Fibroblast of lung (primary cell): Measurements from ENCODE around the gene USP37. TPM values are rescaled to one million over a fixed set of nuclear protein-coding genes. Genes with fewer than 3 reads are reported as not detected.

Experiments used
- DNase-seq, 2 donors: peaks; one replicate each; pipeline versions ENCODE4 v3.0.0 to v3.0.0-alpha.2; 2010; ENCODE audit warnings: low read depth in 2 of 2
- H2AFZ ChIP-seq: 2 replicates; pipeline ENCODE4 v1.5.1; 2012; ENCODE audit warnings: low read length, control low read depth, inconsistent platforms
- H3K27ac ChIP-seq: 2 replicates; pipeline ENCODE4 v1.5.1; 2011; ENCODE audit warnings: low read length, control low read depth; ENCODE audit not compliant: insufficient read depth
- H3K27me3 ChIP-seq: 2 replicates; pipeline ENCODE4 v1.5.1; 2011; ENCODE audit warnings: mild to moderate bottlenecking, low read length; ENCODE audit not compliant: control insufficient read depth, insufficient read depth
- H3K36me3 ChIP-seq: 2 replicates; pipeline ENCODE4 v1.5.1; 2011; ENCODE audit warnings: low read length; ENCODE audit not compliant: control insufficient read depth, insufficient read depth
- H3K4me1 ChIP-seq: 2 replicates; pipeline ENCODE4 v1.5.1; 2011; ENCODE audit warnings: low read length; ENCODE audit not compliant: control insufficient read depth, insufficient read depth; ENCODE audit errors: extremely low read depth
- H3K4me2 ChIP-seq: 2 replicates; pipeline ENCODE4 v1.5.1; 2011; ENCODE audit warnings: low read length, control low read depth; ENCODE audit not compliant: insufficient read depth; ENCODE audit errors: extremely low read depth
- H3K4me3 ChIP-seq, 4 experiments: fragments of 200-600 bp in 1 of 4; sonication (generic) in 1 of 4; replicated peaks in 1 of 4; 2 replicates each; pipeline ENCODE4 v1.5.1; 2011 to 2016; ENCODE audit warnings: low read length in 4 of 4, low read depth in 3 of 4, mild to moderate bottlenecking in 3 of 4, control low read depth in 2 of 4, inconsistent platforms in 1 of 4, mixed read lengths in 1 of 4; ENCODE audit not compliant: insufficient read depth in 1 of 4; ENCODE audit errors: control extremely low read depth in 1 of 4
- H3K79me2 ChIP-seq: 2 replicates; pipeline ENCODE4 v1.5.1; 2012; ENCODE audit warnings: mild to moderate bottlenecking, low read length, inconsistent platforms; ENCODE audit not compliant: control insufficient read depth, insufficient read depth
- H3K9ac ChIP-seq: 2 replicates; pipeline ENCODE4 v1.5.1; 2011; ENCODE audit warnings: mild to moderate bottlenecking, low read length, control low read depth; ENCODE audit not compliant: insufficient read depth
- H3K9me3 ChIP-seq: 2 replicates; pipeline ENCODE4 v1.5.1; 2012; ENCODE audit warnings: low read depth, low read length; ENCODE audit not compliant: control insufficient read depth, insufficient read depth
- H4K20me1 ChIP-seq: 2 replicates; pipeline ENCODE4 v1.5.1; 2011; ENCODE audit warnings: low read length; ENCODE audit not compliant: control insufficient read depth, insufficient read depth; ENCODE audit errors: extremely low read depth
- EZH2 ChIP-seq: IDR thresholded peaks from 2 replicates; pipeline ENCODE4 v1.5.1; 2012; ENCODE audit warnings: low read length, control low read depth, mild to moderate bottlenecking; ENCODE audit errors: missing control alignments
- polyA plus RNA-seq, 2 donors: library from polyadenylated mRNA; depleted of rRNA in 1 of 2; stranded (reverse) in 1 of 2; unstranded in 1 of 2; fragments of >200 nt; gene quantifications; 2 replicates each; pipeline ENCODE4 v1.2.1, GENCODE V29; 2011 to 2012; ENCODE audit warnings: missing spikeins in 1 of 2
- total RNA-seq: library from RNA; depleted of rRNA; stranded (reverse); fragments of >200 nt; gene quantifications from 2 replicates; pipeline ENCODE4 v1.2.1, GENCODE V29; 2014
- TF ChIP-seq, protein P1 (sequence below), 2 donors: IDR thresholded peaks in 1 of 2; conservative IDR thresholded peaks in 1 of 2; 1 replicate in 1 of 2; 2 replicates in 1 of 2; pipeline ENCODE4 v1.5.1; 2011 to 2012; ENCODE audit warnings: low read length in 2 of 2, control low read depth in 1 of 2, inconsistent platforms in 1 of 2, low read depth in 1 of 2, mild to moderate bottlenecking in 1 of 2

USP37 gene
- total and polyA plus RNA-seq, 2 donors (not counting 1 experiment from before 2014, with no cell fraction given): 4.6 to 8.3 TPM

GRCh38 chr2:218430721-218431120 lies 137.4 kb downstream of the USP37 start:
- TF ChIP-seq, protein P1, sequence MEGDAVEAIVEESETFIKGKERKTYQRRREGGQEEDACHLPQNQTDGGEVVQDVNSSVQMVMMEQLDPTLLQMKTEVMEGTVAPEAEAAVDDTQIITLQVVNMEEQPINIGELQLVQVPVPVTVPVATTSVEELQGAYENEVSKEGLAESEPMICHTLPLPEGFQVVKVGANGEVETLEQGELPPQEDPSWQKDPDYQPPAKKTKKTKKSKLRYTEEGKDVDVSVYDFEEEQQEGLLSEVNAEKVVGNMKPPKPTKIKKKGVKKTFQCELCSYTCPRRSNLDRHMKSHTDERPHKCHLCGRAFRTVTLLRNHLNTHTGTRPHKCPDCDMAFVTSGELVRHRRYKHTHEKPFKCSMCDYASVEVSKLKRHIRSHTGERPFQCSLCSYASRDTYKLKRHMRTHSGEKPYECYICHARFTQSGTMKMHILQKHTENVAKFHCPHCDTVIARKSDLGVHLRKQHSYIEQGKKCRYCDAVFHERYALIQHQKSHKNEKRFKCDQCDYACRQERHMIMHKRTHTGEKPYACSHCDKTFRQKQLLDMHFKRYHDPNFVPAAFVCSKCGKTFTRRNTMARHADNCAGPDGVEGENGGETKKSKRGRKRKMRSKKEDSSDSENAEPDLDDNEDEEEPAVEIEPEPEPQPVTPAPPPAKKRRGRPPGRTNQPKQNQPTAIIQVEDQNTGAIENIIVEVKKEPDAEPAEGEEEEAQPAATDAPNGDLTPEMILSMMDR (conservative IDR thresholded peaks at IDR 0.05 in 1 of 2, IDR thresholded peaks at IDR 0.05 in 1 of 2; ENCODE audit: low read depth in 1 of 2, low read length in 2 of 2): no peak
- no peak for TF ChIP-seq EZH2
- no peak overlapping the region for H3K9ac ChIP-seq
- DNase-seq: no peak

DNA sequence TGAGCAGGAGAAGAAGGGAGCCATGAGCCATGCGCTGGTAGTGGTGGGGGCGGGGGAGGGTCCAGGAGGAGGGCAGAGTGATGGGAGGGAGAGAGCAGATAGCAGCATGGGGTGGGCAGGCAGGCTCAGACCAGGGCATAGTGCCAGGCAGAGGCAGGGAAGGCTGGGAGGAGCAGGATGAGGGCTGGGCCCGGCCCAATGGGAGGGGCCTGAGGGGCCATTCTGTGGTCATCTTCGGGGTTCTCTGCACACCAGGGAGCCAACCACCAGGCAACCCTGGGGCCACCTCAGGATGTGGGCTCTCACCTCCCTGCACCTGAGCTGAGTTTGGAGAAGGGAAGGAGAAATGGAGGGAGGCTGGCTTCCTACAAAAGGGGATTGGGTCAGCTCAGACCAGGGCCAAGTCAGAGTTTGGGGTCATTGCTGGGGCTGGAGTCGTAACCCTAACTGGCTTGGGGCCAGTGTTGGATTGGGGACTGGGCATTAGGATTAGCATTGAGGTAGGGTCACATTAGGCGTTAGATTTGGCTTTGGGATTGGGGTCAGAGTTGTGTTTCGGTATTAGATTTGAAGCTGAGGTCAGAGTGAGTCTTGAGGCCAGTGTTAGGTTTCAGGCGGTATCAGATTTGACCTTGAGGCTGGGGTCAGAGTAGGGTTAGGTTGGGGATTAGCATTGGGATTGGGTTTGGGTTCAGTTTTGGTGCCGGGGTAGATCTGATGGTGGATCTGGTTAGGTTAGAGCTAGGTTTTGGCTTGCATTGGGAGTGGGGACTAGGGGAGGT lies 138.0 kb downstream of the USP37 start:
- H3K4me1 ChIP-seq: no peaks in the 10 kb centered on the region
- peaks cover 9% of the 10 kb centered on the region for H3K27me3 ChIP-seq
- H3K27ac ChIP-seq: no peak overlapping the region
- no peak for DNase-seq
- H4K20me1 ChIP-seq: no peaks in the 10 kb centered on the region
- H3K4me3 ChIP-seq: no peak overlapping the region
- H3K9ac ChIP-seq: no peak overlapping the region
- H3K79me2 ChIP-seq: no peaks in the 10 kb centered on the region
- TF ChIP-seq, protein P1 (conservative IDR thresholded peaks at IDR 0.05 in 1 of 2, IDR thresholded peaks at IDR 0.05 in 1 of 2; ENCODE audit: low read depth in 1 of 2, low read length in 2 of 2): no peak
- no peak for TF ChIP-seq EZH2
- no peak overlapping the region for H2AFZ ChIP-seq
- no peak overlapping the region for H3K4me2 ChIP-seq
- H3K9me3 ChIP-seq: no peaks in the 10 kb centered on the region
- no peaks in the 10 kb centered on the region for H3K36me3 ChIP-seq

More at GRCh38 chr2:218430721-218431120, 137.4 kb downstream of the USP37 start:
- Histone ChIP-seq H3K4me2 (no peak overlapping the region), H3K4me3 (no peak overlapping the region), H3K27ac (no peak overlapping the region), H3K4me1 (no peaks in the 10 kb centered on the region), H4K20me1 (no peaks in the 10 kb centered on the region), H3K36me3 (no peaks in the 10 kb centered on the region), H3K27me3 (peaks cover 9% of the 10 kb centered on the region), H3K9me3 (no peaks in the 10 kb centered on the region), H2AFZ (no peak overlapping the region), H3K79me2 (no peaks in the 10 kb centered on the region)

DNA sequence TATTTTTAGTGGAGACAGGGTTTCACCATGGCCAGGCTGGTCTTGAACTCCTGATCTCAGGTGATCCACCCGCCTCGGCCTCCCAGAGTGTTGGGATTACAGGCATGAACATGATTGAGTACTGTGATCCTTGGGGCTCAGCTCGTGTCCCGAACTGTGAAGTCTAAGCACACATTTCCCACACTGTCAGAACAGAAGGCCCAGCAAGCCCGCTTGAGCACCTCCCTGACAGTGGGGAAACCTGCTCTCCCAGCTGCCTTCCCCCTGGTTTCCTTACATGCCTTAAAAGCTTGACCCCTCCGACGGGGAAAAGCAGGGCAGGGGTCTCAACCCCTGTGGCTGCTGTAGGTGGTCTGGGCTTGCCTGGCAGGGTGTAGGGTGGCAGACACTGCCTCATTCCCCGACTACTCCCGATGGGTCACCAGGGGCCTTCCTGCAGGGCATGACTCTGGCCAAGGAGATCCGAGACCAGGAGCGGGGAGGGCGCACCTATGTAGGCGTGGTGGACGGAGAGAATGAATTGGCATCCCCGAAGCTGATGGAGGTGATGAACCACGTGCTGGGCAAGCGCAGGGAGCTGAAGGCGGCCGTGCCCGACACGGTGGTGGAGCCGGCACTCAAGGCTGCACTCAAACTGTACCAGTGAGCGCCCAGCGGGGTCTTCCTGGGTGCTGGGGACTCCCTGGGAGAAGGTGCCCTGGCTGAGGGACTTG lies 139.1 kb downstream of the USP37 start:
- Histone ChIP-seq H3K79me2 (no peaks in the 10 kb centered on the region), H3K9me3 (no peaks in the 10 kb centered on the region), H3K4me2 (no peak overlapping the region), H3K27ac (no peak overlapping the region), H3K27me3 (peaks cover 9% of the 10 kb centered on the region), H4K20me1 (no peaks in the 10 kb centered on the region), H3K9ac (no peak overlapping the region), H3K36me3 (no peaks in the 10 kb centered on the region), H2AFZ (no peak overlapping the region), H3K4me3 (no peak overlapping the region), H3K4me1 (no peaks in the 10 kb centered on the region)
- no peak for DNase-seq
- TF ChIP-seq EZH2: no peak
- TF ChIP-seq, protein P1 (conservative IDR thresholded peaks at IDR 0.05 in 1 of 2, IDR thresholded peaks at IDR 0.05 in 1 of 2; ENCODE audit: low read depth in 1 of 2, low read length in 2 of 2): no peak
